Activated T-cell treated with anti-CD3 and anti-CD28 coated beads for 24 hours (primary cell): ENCODE results near the gene HELT.
"Not testable (repeated sequence)": the region's sequence is repeated elsewhere in the genome, so short reads cannot be mapped to it uniquely, and the experiment has no call there.

Experiments used
- DNase-seq: peaks from one replicate; pipeline ENCODE4 v3.0.0-alpha.2; 2020; ENCODE audit warnings: low read depth

The HELT gene

GRCh38 chr4:185036842-185037241 lies 18.6 kb downstream of the HELT start:
- no peak for DNase-seq

- DNase-seq = peak; percentile 31
Observed at GRCh38 chr4:185039508-185040273, 21.4 kb downstream of the HELT start.

GRCh38 chr4:185040523-185040922 lies 22.2 kb downstream of the HELT start:
- DNase-seq = no peak

GRCh38 chr4:185050286-185050685 lies 32.0 kb downstream of the HELT start:
- DNase-seq = not testable (repeated sequence)

GRCh38 chr4:185051283-185051682 lies 33.0 kb downstream of the HELT start:
- not testable (repeated sequence) for DNase-seq

GRCh38 chr4:185053746-185054145 lies 35.5 kb downstream of the HELT start:
- no peak for DNase-seq

- DNase-seq = no peak
Observed at GRCh38 chr4:185054272-185054671, 36.0 kb downstream of the HELT start.

- DNase-seq = no peak
Observed at GRCh38 chr4:185054886-185055285, 36.6 kb downstream of the HELT start.

GRCh38 chr4:185061610-185062009 lies 43.3 kb downstream of the HELT start:
- DNase-seq = no peak

- DNase-seq = no peak
Observed at GRCh38 chr4:185062606-185063005, 44.3 kb downstream of the HELT start.

GRCh38 chr4:185066179-185066578 lies 47.9 kb downstream of the HELT start:
- DNase-seq = no peak

- DNase-seq = no peak
Observed at GRCh38 chr4:185068837-185069236, 50.5 kb downstream of the HELT start.
